Glomerular visceral epithelial cell (primary cell): ENCODE data around the gene RGN.
"Not testable (repeated sequence)": the region's sequence is repeated elsewhere in the genome, so short reads cannot be mapped to it uniquely, and the experiment has no call there.

Experiments
- DNase-seq: peaks from one replicate; pipeline ENCODE4 v3.0.0-alpha.2; 2016; ENCODE audit errors: extremely low spot score

The RGN gene

GRCh38 chrX:47078129-47079043 lies at the start of gene RGN:
TSS of gene RGN (plus strand) at chrX:47078443. CDS start at chrX:47081145, 2,702 bp downstream.
- no peak for DNase-seq

- DNase-seq: peak; percentile 58
Measured at GRCh38 chrX:47030339-47030738, 47.9 kb upstream of the RGN start.

- no peak for DNase-seq
Measured at GRCh38 chrX:47047989-47048388, 30.3 kb upstream of the RGN start.

- no peak for DNase-seq
Measured at GRCh38 chrX:47059142-47059874, 18.9 kb upstream of the RGN start.

- no peak for DNase-seq
Measured at GRCh38 chrX:47060708-47061107, 17.5 kb upstream of the RGN start.

- no peak for DNase-seq
Measured at GRCh38 chrX:47061238-47061919, 16.9 kb upstream of the RGN start.

GRCh38 chrX:47063179-47063578 lies 15.1 kb upstream of the RGN start:
- DNase-seq: no peak

GRCh38 chrX:47068214-47068613 lies 10.0 kb upstream of the RGN start:
- DNase-seq: no peak

GRCh38 chrX:47068720-47069119 lies 9.5 kb upstream of the RGN start:
- DNase-seq: no peak

- DNase-seq: no peak
Measured at GRCh38 chrX:47080215-47080914, 2.1 kb downstream of the RGN start.

GRCh38 chrX:47080915-47081236 lies 2.6 kb downstream of the RGN start:
- no peak for DNase-seq

GRCh38 chrX:47091149-47091775 lies 13.0 kb downstream of the RGN start:
- DNase-seq: no peak

GRCh38 chrX:47093248-47093647 lies 15.0 kb downstream of the RGN start:
- DNase-seq: peak; percentile 28

GRCh38 chrX:47093860-47094259 lies 15.6 kb downstream of the RGN start:
- DNase-seq: no peak

- DNase-seq: no peak
Measured at GRCh38 chrX:47097018-47097417, 18.8 kb downstream of the RGN start.

GRCh38 chrX:47098338-47099094 lies 20.3 kb downstream of the RGN start:
- DNase-seq: no peak

GRCh38 chrX:47101206-47101605 lies 23.0 kb downstream of the RGN start:
- no peak for DNase-seq

GRCh38 chrX:47110936-47111615 lies 32.8 kb downstream of the RGN start:
- not testable (repeated sequence) for DNase-seq

GRCh38 chrX:47112316-47112954 lies 34.2 kb downstream of the RGN start:
- DNase-seq: no peak
